ENCODE data around the gene AUTS2.

The AUTS2 gene

DNA sequence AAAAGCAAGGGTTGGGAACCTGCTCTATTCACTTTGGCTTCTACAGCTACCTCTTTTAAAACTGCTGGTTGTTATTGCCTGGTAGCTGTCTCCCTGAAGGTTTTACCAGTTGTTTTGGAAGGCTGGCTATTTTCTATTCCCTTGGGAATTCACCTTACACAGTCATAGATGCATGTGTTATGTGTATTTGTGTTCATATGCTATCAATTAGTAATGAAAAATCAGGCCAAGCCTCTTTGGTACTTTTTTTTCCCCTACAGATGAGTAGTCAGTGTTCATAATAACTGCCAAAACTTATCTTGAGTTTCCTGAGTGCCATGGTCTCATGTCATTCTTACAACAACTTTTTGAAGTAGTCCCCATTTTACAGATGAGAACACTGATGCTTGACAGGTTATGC, 795.7 kb downstream of the AUTS2 start (continued):
- TF ChIP-seq, protein P1, sequence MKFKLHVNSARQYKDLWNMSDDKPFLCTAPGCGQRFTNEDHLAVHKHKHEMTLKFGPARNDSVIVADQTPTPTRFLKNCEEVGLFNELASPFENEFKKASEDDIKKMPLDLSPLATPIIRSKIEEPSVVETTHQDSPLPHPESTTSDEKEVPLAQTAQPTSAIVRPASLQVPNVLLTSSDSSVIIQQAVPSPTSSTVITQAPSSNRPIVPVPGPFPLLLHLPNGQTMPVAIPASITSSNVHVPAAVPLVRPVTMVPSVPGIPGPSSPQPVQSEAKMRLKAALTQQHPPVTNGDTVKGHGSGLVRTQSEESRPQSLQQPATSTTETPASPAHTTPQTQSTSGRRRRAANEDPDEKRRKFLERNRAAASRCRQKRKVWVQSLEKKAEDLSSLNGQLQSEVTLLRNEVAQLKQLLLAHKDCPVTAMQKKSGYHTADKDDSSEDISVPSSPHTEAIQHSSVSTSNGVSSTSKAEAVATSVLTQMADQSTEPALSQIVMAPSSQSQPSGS (tag by site-specific recombination; IDR thresholded peaks at IDR 0.05; ENCODE audit: low read depth), result no peak
- TF ChIP-seq ZNF544 (tag by site-specific recombination; IDR thresholded peaks at IDR 0.05) (no peak), TCF7L2 (IDR thresholded peaks at IDR 0.05; ENCODE audit: borderline replicate concordance, low read depth, low read length) (no peak), SALL2 (tag by site-specific recombination; IDR thresholded peaks at IDR 0.05; ENCODE audit: borderline replicate concordance) (no peak), ZBTB7A (tag by site-specific recombination; IDR thresholded peaks at IDR 0.05; ENCODE audit: low read depth) (no peak), ZNF658 (tag by site-specific recombination; IDR thresholded peaks at IDR 0.05) (no peak), ZNF76 (tag by site-specific recombination; IDR thresholded peaks at IDR 0.05; ENCODE audit: borderline replicate concordance, low read depth) (no peak), ZNF140 (tag by site-specific recombination; IDR thresholded peaks at IDR 0.05) (no peak)

DNA sequence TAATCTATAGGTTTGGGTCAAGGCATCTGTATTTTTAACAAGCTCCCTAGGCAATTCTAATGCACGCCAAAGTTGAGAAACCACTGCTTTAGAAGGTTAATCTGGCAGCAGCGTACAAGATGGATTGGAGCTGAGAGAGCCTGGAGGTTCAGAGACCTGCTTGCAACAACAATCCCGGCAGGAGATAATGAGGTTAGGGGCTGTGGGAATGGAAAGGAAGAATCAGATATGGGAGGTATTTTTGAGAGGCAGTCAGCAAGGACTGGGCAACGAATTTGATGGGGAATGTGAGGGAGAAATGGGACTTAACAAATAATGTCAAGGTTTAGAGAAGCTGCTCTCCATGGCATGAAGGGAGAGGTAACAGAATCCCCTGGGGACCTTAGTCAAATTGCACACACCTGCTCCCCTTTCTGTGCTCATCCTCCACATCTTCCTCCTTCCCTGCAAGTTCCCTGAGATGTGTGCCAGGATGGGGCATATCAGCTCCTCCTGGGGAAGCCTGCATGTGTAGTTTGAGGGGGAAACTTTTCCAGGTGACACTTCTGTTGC, 802.6 kb downstream of the AUTS2 start:
- POLR2A ChIA-PET, result no interaction called here
- Histone ChIP-seq H3K9me3 (ENCODE audit: control insufficient read depth, insufficient read depth, low read depth, low read length) (no peaks in the 10 kb centered on the region), H3K36me3 (ENCODE audit: control insufficient read depth in 2 of 2, insufficient read depth in 1 of 2, low read length in 2 of 2) (no peaks in the 10 kb centered on the region), H3K4me3 (ENCODE audit: low read depth, low read length) (no peak overlapping the region), H3K4me1 (ENCODE audit: control insufficient read depth, insufficient read depth, low read length) (no peaks in the 10 kb centered on the region), H3K27ac (ENCODE audit: extremely low read depth, low read depth, low read length) (no peak overlapping the region)
- TF ChIP-seq ZNF626 (tag by site-specific recombination; IDR thresholded peaks at IDR 0.05) (no peak), ZIC2 (tag by site-specific recombination; IDR thresholded peaks at IDR 0.05) (no peak), TCF7L2 (IDR thresholded peaks at IDR 0.05; ENCODE audit: borderline replicate concordance, low read depth, low read length) (no peak), ZNF2 (tag by site-specific recombination; IDR thresholded peaks at IDR 0.05) (no peak), ZNF302 (tag by site-specific recombination; IDR thresholded peaks at IDR 0.05; ENCODE audit: low read depth) (no peak), ZNF529 (tag by site-specific recombination; IDR thresholded peaks at IDR 0.05; ENCODE audit: insufficient replicate concordance) (no peak), ZBTB20 (tag by site-specific recombination; IDR thresholded peaks at IDR 0.05) (no peak), ZNF473 (tag by site-specific recombination; IDR thresholded peaks at IDR 0.05) (no peak), ZNF549 (tag by site-specific recombination; IDR thresholded peaks at IDR 0.05) (no peak), ZBTB8A (tag by site-specific recombination; IDR thresholded peaks at IDR 0.05) (no peak), ZNF426 (tag by site-specific recombination; IDR thresholded peaks at IDR 0.05) (no peak)
- TF ChIP-seq, protein P2, sequence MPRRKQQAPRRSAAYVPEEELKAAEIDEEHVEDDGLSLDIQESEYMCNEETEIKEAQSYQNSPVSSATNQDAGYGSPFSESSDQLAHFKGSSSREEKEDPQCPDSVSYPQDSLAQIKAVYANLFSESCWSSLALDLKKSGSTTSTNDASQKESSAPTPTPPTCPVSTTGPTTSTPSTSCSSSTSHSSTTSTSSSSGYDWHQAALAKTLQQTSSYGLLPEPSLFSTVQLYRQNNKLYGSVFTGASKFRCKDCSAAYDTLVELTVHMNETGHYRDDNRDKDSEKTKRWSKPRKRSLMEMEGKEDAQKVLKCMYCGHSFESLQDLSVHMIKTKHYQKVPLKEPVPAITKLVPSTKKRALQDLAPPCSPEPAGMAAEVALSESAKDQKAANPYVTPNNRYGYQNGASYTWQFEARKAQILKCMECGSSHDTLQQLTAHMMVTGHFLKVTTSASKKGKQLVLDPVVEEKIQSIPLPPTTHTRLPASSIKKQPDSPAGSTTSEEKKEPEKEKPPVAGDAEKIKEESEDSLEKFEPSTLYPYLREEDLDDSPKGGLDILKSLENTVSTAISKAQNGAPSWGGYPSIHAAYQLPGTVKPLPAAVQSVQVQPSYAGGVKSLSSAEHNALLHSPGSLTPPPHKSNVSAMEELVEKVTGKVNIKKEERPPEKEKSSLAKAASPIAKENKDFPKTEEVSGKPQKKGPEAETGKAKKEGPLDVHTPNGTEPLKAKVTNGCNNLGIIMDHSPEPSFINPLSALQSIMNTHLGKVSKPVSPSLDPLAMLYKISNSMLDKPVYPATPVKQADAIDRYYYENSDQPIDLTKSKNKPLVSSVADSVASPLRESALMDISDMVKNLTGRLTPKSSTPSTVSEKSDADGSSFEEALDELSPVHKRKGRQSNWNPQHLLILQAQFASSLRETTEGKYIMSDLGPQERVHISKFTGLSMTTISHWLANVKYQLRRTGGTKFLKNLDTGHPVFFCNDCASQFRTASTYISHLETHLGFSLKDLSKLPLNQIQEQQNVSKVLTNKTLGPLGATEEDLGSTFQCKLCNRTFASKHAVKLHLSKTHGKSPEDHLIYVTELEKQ (tag by site-specific recombination; IDR thresholded peaks at IDR 0.05; ENCODE audit: borderline replicate concordance), result no peak
- TF ChIP-seq, protein P1 (tag by site-specific recombination; IDR thresholded peaks at IDR 0.05; ENCODE audit: low read depth), result no peak
- CTCF ChIA-PET, result no interaction called here
